H1 (cell line): ENCODE data around the gene ERP44. TPM values are rescaled to one million over a fixed set of nuclear protein-coding genes. Genes with fewer than 3 reads are reported as not detected.

Experiments
- EP300 ChIP-seq, 2 experiments: IDR thresholded peaks; 1 replicate in 1 of 2; 2 replicates in 1 of 2; pipeline ENCODE4 v1.6.1; 2011 to 2012; ENCODE audit warnings: low read depth in 2 of 2, low read length in 2 of 2, mild to moderate bottlenecking in 2 of 2, borderline replicate concordance in 1 of 2, inconsistent platforms in 1 of 2, moderate library complexity in 1 of 2
- YY1 ChIP-seq: IDR thresholded peaks from 2 replicates; pipeline ENCODE4 v1.6.1; 2011; ENCODE audit warnings: low read depth, mild to moderate bottlenecking, low read length
- polyA plus RNA-seq, 7 experiments: library from polyadenylated mRNA; depleted of rRNA in 3 of 7; stranded (reverse) in 5 of 7; unstranded in 2 of 7; fragments of >200 nt in 5 of 7; fragments of 200-250 nt in 2 of 7; gene quantifications; 1 replicate in 5 of 7; 2 replicates in 1 of 7; 4 replicates in 1 of 7; pipeline versions ENCODE4 v1.2.1 to v1.2.3, GENCODE V29; 2011 to 2013; ENCODE audit warnings: missing spikeins in 2 of 7, mixed read lengths in 2 of 7
- total RNA-seq: library from RNA; stranded (reverse); fragmentation: NEBNext Ultra II Directional; extraction: Animal tissue kit (Norgen Biotek cat#: 25700); gene quantifications from 2 replicates; pipeline ENCODE4 v1.2.1, GENCODE V29; 2021
- TF ChIP-seq, protein P1 (sequence below): IDR thresholded peaks from 2 replicates; pipeline ENCODE4 v1.6.1; 2012; ENCODE audit warnings: inconsistent platforms

The ERP44 gene
- total and polyA plus RNA-seq, 2 of the 8 experiments (the other 6 are each of a cell fraction or from before 2014, with no cell fraction given), result 5.7 to 15.6 TPM

DNA sequence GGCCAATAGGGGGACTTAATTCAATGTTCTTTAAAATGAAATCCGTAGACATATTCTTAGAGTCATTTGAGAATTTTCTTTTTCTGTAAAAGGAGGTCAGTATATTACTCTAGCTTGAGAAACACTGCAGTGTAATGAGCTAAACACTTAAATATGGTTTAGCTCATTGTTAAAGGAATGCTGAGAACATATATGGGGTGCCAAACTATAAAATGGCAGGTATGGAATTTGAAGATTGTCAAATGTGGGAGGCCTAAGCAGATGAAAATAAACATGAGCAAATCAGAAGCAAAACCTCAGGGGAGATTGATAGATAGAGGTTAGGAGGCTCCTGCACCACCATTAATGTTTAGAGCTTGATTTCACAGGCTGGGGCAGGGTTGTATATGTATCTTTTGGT is 134.5 kb downstream of the ERP44 start (continued):
- TF ChIP-seq, protein P1, sequence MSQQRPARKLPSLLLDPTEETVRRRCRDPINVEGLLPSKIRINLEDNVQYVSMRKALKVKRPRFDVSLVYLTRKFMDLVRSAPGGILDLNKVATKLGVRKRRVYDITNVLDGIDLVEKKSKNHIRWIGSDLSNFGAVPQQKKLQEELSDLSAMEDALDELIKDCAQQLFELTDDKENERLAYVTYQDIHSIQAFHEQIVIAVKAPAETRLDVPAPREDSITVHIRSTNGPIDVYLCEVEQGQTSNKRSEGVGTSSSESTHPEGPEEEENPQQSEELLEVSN, result no peak
- TF ChIP-seq EP300 (IDR thresholded peaks at IDR 0.05; ENCODE audit: borderline replicate concordance in 1 of 2, low read depth in 2 of 2, low read length in 2 of 2) (no peak), YY1 (no peak)
- TF ChIP-seq, all 59 proteins: peak for 0
